HG03442 (cell line): ENCODE data around the gene EPB41L5.
A peak's percentile ranks its signal among the peaks of the same experiment; 100 is the strongest.
"Not testable (repeated sequence)": the region's sequence is repeated elsewhere in the genome, so short reads cannot be mapped to it uniquely, and the experiment has no call there.

Experiments used
- ATAC-seq: cut with Tn5 transposase; IDR thresholded peaks from one replicate; pipeline ENCODE4 v1.9.1; 2021; ENCODE audit warnings: mild to moderate bottlenecking, moderate library complexity; ENCODE audit not compliant: unreplicated experiment

Gene EPB41L5

DNA sequence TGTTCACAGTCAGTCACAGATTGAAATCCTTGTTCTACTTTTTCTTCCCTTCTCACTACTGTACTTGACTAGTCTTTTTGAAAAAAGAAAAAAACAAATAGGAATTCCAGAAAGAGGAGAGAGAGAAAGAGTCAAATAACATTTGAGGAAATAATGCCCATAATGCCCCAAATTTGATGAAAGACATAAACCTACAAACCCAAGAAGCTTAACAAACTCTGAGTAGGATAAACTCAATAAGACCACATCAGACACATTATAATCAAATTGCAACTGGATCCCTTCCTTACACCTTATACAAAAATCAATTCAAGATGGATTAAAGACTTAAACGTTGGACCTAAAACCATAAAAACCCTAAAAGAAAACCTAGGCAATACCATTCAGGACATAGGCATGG lies 179.4 kb downstream of the EPB41L5 start:
- no peak for ATAC-seq

DNA sequence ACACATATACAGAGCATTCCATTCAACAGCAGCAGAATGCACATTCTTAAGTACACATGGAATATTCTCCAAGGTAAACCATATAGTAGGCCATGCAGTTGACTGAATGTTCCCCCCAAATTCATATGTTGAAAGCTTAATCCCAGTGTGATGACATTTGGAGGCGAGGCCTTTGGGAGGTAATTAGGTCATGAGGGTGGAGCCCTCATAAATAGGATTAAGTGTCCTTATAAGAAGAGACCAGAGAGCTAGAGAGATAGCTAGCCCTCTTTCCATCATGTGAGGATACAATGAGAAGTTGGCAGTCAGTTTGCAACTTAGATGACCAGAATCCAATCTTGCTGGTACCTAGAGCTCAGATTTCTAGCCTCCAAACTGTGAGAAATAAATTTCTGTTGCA lies 182.7 kb downstream of the EPB41L5 start:
- ATAC-seq: no peak

DNA sequence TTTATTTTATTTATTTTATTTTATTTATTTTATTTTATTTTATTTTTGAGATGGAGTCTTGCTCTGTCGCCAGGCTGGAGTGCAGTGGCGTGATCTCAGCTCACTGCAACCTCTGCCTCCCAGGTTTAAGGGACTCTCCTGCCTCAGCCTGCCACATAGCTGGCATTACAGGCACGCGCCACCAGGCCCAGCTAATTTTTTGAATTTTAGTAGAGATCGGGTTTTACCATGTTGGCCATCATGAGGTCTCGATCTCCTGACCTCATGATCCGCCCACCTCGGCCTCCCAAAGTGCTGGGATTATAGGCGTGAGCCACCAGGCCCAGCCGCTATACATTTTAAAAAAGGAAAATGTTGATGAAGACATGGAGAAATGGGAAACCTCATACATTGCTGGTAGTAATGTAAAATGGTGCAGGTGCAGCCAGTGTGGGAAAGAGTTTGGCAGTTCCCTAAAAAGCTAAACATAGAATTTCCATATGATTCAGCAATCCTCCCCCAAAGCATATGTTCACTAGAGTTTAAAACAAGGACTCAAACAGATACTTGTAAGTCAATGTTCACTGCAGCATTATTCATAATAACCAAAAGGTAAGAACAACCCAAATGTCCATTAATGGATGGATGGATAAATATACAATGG lies 187.1 kb downstream of the EPB41L5 start:
- ATAC-seq: not testable (repeated sequence)

DNA sequence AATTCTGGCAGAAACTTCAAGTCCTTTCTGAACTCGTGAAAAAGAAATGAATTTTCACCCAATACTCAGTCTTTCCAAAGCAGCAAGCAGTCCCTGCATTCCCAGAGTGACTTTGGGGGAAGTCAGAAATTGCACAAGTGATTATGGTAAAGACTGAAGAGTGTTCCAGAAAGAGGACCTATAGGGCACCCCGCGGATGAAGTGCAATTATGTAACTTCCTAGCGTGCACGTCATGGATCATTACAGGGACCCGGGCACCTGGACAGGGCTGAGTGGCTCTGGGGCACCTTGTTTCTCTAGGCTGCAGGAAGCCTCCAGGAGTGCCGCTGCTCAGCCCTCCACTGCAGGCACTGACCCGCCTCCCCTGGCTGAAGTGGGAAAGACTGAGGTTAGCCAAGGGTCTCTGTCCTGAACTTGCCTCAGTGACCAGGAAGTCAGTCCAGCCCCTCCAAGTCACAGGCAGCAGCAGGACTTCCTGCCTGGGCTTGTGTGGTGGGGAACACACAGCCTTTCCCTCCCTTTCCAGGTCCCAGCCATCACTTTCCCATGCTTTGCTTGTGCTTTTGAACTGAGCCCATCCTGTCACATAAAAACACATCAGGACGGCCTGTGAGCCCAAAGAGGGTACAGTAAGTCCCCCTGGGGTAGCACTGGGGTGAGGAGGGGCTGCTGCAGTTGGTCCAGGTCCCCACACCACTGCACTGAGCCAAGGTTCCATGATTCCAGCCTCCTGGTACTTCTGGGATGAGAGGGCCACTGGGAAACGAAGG lies 190.6 kb downstream of the EPB41L5 start:
- no peak for ATAC-seq

DNA sequence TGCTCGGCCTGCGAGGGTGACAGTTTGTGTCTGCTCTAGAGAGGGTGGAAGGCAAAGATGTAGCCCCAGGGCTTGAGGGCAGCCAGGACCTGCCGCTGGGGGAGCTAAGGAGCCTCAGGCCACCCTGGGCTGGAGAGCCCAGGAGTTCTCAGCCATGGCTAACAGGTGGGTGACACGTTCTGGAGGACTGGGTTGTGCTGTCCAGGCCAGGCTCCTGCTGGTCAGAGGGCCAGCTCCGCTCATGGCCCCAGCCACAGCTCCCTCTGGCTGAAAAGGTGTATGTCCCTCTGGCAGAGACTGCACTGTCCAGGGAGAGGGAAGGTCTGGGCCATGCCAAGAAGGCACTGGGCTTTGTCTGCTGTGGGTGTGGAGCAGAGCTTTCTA lies 191.1 kb downstream of the EPB41L5 start:
- ATAC-seq: no peak

DNA sequence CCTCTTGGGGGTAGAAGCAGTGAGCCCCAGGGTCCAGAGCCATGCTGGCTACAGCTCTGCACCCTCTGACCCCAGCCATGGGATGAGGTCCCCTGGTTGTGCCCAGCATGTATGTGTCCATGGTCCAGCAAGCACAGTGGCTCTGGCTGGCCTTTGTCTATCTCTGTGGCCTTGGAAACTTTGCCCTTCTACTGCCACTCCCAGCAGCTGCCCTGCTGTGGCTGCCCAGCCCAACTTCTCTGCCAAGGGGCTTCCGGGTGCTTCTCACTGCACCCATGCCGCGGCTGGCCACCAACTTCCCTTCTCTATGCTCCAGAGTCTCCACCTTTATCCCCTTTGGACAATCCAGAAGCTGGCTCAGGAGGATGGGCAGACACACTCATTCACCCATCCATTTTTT lies 191.5 kb downstream of the EPB41L5 start:
- ATAC-seq: no peak

DNA sequence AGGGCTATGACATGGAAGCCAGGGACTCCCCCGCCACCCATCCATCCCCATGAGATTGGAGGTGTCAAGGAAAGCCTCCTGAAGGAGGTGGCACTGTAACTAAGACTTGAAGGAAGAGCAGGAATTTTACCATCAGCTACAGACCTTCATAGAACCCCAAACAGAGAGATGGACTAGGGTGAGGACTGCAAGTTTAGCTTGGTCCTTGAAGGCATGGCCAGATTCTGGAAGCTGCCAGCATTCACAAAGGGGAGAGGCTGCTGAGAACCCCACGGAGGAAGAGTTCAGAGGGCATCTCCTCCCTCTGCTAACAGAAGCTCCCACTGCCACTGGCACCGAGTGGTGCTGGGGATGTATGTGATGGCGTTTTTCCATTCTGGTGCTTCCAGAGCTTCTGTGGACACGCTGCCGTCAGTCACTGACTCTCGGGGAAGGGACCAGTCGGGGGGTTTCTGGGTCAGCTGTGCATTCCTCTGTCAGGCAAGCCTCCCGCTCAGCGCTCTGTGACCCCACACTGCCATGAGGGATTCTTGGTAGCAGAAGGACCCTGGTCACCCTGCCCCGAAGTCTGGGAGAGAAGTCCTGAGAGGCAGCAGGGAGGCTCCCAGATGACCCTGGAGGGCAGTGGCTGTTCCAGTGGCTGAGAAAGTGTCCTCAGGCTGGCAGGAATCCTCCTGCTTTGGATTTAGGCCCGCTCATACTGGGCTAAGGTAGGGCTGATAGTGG lies 192.2 kb downstream of the EPB41L5 start:
- ATAC-seq: no peak

DNA sequence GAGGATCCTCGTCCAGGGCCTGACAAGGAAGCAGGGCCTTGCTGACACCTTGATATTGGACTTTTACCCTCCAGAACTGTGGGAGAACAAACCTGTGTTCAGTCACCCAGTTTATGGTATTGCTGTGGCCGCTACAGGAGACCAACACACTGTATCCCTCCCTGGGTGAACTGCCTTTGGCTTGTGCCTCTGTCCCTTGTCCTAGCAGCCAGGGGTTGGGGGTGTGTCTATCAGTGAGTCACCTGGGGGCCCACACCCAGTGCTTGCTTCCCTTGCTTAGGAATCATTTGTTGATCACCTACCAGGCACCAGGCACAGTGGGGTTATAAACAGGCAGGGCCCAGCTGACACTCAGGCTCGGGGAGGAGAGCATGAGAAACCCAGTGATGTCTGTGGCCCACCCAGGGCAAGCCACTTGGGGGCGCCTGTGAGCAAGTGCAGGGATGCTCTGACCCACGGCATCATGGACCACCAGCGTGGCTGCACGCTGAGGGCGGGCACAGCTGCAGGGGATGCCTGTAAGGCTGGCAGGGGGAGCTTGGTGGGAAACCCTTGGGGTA lies 193.2 kb downstream of the EPB41L5 start:
- no peak for ATAC-seq

DNA sequence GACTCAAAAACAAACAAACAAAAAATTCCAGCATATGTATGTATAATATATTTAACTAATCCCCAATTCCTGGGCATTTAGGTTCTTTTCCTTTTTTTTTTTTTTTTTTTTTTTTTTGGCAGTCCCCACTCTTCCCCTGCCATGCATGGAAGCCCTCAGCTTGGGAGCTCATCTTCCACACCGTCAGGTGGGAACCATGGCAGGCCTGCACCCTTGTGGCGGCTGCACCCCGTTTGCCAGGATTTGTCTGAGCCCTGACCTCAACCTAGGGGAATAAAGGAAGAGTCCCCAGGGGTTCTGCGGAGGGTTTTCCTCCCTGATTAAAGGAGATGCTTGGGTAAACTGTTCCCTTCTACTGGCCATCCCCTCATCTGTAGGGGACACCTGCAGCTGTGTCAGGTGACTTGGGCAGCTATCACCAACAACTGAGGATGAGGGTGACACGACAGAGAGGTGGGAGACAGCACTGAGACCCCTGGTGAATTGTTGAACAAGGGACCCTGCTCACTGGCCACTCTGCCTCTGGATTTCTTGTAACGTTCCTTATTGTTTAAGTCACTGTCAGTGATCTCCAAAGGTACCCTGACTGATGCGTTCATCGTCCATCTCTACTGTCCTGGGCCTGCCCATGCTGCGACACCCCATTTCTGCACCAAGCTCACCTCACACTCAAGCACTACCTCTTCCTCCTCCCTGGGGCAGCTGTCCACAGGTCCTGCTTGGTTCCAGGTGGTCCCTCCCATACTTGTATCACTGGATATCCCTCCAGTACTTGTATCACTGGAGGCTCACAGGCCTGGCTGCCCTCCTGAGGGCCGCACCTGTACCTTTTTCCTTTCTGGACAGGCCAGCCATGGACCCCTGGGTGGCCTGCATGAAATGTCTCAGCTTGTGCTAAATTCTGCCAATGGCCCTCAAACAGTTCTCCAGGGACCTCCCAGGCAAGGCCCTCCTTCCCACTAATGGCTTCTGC lies 195.8 kb downstream of the EPB41L5 start:
- ATAC-seq: no peak

DNA sequence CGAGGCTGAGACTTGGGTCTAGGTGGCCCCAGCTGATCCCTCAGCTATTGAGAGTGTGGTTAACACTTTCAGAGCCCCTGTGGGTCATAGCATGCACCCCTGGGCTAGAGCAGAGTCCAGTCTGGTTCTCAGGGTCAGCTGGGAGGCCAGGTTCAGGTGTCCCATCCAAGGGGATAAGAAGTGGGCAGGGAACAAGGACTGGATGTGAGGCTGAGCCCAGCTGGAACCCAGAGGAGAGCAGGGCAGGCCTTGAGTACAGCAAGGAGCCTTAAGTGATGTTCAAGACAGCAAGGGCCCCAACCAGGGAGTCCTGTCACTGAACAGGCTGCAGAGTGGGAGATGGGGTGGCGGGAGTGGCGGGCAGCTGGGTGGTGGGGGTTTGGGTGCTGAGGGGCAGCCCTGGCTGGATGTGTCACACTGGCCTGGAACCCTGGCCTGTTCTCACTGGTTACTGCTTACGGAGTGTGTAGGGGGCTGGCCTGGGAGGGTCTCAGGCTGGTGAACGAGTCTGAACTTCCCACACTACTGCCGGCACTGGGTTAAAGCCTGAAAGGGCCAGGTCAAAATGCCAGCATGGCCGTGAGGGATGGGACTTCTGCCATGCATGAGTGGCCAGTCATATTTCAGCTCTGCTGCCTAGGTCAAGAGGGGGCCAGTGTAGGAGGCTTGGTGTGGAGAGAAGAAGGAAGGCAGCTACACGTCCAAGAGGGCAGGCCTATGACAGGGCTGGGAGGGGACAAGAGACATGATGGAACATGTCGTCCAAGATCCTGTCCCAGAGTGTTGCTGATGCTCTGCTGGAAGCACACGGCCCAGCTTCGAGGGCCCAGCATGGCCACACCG lies 196.8 kb downstream of the EPB41L5 start:
- ATAC-seq: no peak

DNA sequence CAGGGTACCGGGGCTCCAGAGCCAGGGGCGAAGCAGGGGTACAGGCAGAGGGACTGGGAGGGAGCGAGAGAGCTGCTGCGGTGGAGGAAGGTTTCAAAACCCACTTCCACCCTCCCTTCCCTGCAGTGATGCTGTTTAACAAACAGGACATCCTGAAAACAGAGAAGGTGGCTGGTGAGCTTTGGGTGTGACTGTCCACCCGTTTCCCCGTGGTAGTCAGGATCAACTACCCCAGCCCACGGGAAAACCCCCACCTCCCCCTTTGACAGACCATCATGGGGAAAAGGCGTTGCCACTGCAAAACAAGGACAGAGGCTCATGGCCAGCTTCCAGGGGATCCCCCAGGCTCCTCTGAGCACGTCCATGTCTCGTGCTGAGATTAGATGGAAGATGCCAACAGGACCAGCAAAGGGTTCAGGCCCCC lies 197.4 kb downstream of the EPB41L5 start:
- ATAC-seq: no peak

DNA sequence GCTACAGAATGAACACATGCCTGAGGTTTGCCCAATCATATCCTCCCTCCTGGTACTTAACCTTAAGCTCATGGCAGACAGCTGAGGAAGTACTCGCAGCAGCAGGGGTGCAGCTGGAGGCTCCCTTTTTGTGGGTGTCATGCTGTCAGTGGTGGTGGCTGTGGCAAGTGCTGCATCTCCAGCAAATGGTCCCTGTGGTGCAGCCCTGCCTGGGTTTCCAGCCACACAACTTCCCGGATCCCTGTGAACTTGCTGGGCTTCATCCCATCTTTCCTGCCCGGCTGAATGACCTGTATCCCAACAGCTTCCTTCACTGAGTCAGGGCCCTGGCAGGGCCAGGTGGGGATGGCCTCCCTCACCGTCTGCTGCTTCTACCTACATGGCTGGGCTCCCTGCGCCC lies 205.3 kb downstream of the EPB41L5 start:
- no peak for ATAC-seq

DNA sequence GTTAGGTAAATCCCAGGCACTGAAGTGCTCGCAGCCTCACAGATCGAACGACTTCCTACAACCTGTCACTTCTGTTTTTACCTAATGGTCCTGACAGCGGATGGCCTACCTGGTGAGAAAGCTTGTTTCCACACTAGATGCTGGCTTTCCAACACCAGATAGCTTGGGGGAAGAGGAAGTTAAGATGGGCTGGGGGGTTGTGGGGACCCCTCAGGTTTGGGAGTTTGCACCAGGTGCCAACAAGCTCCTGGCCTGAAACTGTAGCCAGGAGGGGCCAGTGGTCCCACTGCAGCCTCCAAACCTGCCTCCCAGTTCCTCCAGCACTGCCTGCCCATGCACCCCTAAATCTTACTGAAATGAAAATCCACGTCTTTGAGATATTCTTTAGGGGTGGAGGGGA lies 206.4 kb downstream of the EPB41L5 start:
- no peak for ATAC-seq

DNA sequence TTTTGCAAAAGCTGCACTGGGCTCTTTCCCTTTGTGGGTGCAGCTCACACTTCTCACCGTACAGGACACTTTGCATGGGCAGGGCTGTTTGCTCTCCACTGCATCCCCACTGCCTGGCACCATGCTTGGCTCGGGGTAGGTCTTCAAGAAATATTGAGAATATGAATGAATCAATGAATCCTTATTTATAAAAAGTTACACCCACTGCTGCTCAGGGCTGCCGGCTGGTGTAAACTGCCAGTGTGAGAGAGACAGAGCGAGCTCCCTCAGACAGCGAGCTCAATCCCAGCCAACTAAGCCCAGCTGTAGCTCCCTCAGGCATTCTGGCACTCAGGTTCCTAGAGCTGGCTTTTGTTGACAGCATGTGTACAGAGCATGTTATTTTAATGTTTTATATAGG lies 206.9 kb downstream of the EPB41L5 start:
- no peak for ATAC-seq

DNA sequence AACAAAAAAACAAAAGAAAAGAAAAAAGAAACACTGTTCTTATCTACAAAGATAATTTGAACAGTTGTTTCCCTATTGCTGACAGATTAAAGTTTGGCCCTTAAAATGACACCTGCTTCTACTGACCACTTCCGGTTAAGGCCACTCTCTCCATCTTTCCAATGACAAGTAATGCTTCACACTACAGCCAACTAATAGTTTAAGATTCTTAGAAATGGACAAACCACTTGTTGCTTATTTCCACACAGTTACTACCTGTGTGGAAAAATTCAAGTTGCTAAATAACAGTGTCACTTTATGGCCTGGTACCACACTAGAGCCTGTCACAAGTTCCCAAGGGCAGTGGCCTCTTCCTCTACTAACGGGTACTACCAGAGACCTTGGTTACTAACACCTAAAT lies 207.9 kb downstream of the EPB41L5 start:
- no peak for ATAC-seq

DNA sequence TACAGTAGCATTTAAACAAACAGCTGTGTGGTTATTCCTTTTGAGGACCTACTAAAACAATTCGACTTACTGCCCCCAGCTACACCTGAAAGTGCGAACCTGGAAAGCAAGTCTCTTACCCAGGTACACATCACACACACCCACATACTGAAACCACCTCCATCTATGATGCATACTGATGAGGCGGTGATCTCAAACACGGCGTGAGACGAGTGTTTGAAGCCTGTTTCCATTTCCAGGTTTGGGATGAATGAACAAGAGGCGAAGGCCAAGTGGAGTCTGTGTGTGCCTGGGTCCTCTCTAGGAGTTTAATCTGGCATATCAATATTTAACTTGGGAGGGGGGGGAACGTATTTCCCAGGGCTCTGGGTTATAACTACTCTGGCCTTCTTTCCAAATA lies 208.7 kb downstream of the EPB41L5 start:
- no peak for ATAC-seq

DNA sequence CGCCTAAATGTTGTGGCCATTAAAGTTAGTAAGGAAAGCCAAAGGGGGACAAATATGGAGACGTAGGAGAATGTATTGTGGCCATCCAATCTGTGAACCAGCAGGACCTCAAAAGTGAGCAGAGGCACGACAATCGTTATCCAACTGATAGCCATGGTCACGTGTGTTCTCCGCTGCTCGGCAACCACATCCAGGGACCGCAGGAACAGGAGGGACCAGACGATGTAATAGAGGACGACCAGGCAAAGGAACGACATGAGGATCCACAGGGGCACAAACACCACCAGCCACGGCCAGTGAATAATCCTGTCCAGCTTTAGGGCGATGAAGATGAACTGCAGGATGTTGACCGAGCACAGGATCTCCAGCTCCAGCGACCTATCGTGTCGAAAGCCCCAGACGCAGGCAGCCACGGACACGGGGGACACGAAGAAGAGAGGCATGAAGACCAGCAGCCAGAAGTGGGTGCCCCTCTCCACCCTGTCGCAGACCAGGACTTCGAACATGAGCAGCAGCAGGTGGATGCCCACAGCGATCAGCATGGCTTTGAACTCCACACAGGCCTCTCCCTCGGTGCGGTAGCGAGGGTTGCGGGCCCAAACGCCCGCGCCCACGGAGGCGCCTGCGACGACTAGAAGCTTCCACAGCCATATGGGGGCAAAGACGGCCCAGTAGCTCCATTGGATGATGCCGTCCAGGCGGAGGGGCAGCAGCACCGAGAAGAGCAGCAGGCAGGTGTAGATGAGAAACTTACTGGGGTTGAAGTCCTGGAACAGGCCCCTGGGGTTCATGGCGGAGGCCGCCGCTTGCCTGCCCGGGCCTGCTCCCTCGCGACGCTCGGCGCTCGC lies 209.5 kb downstream of the EPB41L5 start:
- ATAC-seq: no peak

DNA sequence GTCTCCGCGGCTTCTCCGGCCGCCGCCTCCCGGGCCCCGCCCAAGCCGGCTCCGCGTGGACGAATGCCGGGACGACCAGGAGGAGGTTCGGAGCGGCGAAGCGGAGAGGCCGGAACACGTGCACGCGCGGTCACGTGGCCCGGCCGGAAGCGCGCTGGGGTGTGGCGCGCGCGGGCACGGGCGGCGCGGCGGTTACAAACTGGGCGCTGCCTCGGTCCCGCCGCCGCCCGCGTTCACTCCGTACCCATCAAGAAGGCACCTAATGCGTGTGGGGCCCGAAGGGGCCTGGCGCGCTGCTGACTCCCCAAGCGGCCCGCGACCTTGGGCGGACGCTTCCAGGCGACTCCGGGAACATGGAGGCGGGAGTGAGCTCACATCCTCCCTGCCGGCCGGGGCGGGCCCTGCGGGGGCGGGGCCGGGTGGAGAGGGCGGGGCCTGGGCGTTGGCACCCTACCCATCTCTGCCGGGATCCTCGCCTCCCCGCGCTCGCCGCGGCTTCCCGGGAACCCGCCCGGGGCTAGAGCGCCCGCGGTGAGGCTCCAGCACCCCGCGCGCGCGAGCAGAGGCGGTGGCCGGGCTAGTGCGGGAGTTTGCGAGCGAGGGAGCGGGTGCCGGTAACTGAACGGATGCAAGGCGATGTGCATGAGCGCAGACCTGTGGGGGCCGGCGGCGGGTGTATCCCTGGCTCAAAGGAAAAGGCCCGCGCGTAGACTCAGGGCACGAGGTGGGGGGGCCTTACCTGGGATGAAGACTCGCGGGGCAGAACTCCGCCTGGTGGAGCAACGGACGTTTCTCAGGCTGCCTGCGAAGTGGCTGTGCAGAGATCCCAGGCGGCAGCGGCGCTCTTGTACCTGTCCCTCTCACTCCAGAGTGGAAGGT lies 210.4 kb downstream of the EPB41L5 start, which contains the start of gene TMEM185B:
TSS of gene TMEM185B (minus strand) at position 367 of the 879 bp plus-strand sequence. CDS start 424 bp downstream, outside the sequence.
- peak; percentile 86 for ATAC-seq
